Fibroblast of skin of left quadriceps (primary cell): ENCODE measurements around the gene BGLAP.
A peak's percentile ranks its signal among the peaks of the same experiment; 100 is the strongest.
"Not testable (repeated sequence)": the region's sequence is repeated elsewhere in the genome, so short reads cannot be mapped to it uniquely, and the experiment has no call there.

ENCODE experiments used
- DNase-seq, 2 experiments: peaks; one replicate each; pipeline ENCODE4 v3.0.0-alpha.2; 2013; ENCODE audit warnings: low read depth in 2 of 2

BGLAP gene

DNA sequence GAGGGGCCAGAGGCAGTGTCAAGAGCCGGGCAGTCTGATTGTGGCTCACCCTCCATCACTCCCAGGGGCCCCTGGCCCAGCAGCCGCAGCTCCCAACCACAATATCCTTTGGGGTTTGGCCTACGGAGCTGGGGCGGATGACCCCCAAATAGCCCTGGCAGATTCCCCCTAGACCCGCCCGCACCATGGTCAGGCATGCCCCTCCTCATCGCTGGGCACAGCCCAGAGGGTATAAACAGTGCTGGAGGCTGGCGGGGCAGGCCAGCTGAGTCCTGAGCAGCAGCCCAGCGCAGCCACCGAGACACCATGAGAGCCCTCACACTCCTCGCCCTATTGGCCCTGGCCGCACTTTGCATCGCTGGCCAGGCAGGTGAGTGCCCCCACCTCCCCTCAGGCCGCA is at the start of gene BGLAP:
BGLAP (plus strand) TSS at position 259 of the 400 bp plus-strand sequence; CDS start at position 307, 48 bp downstream.
- DNase-seq, result no peak

DNA sequence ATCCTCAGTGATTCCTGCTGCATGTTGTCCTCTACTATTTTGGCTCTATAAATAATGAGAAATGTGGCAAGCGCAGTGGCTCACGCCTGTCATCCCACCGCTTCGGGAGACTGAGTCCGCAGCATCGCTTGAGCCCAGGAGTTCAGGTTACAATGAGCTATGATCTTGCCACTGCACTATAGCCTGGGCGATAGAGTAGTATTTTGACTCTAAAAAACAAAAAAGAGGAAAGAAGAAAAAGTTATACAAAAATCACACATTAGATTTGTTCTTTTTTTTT is 48.8 kb upstream of the BGLAP start:
- no peak for DNase-seq

DNA sequence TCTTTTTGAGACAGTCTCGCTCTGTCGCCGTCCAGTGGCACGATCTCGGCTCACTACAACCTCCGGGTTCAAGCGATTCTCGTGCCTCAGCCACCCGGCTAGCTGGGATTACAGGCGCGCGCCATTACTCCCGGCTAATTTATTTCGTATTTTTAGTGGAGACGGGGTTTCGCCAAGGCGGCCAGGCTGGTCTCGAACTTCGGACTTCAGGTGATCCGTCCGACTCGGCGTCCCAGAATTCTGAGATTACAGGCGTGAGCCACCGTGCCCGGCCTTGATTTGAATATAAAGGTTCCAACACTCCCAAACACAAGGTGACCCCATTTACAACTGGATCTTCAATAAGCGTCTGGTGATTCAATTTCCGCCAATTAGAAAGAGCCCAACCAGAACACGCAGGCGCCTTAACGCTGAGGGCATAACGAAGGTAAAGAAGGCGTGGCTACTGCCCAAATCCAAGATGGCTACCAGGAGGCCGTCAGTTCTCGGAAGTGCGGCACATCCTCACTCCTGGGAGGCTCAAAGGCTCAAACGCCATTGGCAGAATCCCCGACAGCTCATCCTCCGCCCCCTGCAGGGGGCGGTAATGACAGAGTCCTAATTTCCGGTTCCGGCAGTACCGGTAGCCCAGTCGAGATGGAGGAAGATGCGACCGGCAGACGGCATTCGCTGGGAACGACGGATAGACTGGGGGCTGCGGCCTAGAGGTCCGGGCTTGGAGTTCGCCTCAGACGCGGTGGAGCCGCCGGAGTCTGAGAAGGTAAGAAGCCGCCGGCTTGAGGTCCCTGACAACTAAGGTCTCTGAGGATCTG is 48.3 kb upstream of the BGLAP start, which contains the start of gene SLC25A44:
SLC25A44 (plus strand) TSS at position 617 of the 812 bp plus-strand sequence. CDS start 5,744 bp downstream, outside the sequence.
- DNase-seq, result peak; percentile 98 to 99

DNA sequence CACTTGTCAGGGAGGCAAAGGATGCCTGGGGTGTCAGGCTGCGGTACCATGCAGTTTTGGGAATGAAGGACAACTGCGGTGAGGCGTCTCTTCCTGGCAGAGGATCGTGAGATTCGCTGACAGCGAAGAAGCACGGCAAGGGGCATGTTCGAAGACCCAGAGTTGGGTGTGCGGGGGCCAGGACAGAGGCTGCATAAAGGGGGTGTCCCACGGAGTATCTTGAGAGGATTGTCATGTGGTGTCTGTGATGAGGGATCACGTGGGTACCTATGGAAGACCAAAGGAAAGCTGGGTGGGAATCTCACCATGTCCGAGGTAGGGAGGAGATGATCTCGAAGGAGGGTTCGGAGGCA is 47.7 kb upstream of the BGLAP start:
- DNase-seq, result no peak

DNA sequence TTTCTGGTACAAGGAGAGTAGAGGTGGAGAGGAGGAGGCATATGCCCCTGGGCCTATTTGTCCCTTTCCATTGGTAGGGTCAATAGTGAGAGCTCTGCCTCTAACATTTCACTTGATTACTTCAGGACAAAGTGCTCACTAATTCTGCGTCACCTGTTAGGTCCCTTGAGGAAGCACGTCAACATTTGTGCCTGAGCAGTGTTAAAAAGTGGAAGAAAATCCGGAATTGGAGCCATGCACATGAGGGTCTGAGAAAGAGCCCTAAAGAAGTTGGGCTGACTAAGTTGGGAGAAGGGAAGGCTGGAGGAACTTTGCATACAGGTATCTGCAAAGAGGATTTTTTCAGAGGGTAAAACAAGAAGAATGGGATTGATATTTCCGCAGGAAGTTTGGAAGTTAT is 46.1 kb upstream of the BGLAP start:
- DNase-seq, result no peak

DNA sequence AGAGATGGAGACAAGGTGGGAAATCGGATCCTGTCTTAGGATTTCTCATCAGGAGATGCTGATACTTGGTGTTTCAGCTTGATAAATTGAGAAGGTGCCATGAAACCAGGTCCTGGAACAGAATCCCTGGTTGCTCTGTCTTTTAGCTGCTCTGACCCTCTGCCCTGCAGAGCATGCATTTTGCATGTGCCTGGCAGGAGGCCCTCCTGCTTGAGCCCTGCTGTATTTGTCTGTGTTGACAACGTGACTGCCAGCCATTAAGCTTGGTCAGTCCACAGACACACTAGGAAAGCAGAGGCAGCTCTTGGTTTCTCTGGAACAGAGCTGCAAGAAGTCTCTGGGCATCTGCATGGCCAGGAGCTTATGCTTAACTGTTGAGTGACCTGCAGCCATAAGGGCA is 45.5 kb upstream of the BGLAP start:
- no peak for DNase-seq

DNA sequence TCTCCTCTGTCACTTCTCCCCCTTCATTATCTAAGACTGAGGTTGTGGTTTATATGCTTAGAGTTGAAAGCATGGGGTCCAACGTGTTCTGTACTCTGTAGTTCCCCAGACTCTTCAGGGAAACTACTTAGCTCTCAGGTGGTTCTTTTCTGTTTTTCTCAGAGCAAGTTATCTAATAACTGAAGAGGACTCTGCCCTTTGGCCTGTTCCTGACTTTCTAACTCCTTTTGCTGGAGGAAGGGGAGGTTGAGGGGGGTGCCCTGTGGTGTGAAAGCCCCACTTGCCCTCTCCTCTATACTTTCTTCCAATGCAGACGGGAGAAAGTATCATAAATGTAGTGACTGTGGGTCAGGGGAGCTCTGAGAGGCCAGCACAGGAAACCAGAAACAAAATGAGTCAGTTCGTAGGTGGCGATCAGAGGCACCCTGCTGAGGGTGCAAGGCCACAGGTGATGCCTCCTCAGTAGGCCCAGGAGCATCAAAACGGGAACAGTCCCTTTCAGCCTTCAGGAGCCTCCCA is 43.1 kb upstream of the BGLAP start:
- DNase-seq, result no peak

DNA sequence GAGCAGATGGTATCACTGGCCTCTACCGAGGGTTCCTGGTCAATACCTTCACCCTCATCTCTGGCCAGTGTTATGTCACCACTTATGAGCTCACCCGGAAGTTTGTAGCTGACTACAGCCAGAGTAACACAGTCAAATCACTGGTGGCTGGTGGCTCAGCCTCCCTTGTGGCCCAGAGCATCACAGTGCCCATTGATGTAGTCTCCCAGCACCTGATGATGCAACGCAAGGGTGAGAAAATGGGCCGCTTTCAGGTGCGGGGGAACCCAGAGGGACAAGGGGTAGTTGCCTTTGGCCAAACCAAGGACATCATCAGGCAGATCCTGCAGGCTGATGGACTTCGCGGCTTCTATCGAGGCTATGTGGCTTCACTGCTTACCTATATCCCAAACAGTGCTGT is 41.9 kb upstream of the BGLAP start:
- no peak for DNase-seq

DNA sequence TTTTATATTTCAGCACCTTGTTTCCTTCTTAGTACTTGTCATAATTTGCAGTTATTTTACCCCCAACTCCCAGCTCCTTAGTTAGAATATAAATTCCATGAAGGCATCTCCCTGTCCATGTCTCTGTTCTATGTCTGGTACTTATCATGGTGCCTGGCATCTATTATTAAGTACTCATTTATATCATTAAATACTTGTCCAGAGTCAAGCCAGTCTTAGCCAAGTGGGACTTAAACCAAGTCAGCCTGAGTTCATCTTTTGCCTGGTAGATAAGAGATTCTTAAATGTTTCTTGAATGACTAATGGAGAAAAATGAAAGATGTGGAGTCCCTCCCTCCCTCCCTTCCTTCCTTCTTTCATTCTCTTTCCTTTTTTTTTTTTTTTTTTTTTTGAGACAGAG is 38.7 kb upstream of the BGLAP start:
- no peak for DNase-seq

DNA sequence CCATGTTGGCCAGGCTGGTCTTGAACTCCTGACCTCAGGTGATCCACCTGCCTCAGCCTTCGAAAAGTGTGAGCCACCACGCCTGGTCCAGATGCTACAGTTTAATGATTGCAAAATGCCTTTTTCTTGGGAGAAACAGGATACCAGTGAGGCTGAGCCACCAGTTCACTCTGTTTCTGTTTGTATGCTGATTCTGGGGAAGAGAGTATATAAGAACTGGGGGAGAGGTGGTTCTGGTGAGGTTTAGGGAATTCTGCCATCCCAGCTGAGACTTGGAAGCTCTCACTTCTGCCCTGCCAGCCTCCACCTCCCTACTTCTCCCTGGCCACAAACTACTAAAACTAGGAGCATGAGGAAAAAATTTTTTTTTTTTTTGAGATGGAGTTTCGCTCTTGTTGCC is 37.3 kb upstream of the BGLAP start:
- no peak for DNase-seq

DNA sequence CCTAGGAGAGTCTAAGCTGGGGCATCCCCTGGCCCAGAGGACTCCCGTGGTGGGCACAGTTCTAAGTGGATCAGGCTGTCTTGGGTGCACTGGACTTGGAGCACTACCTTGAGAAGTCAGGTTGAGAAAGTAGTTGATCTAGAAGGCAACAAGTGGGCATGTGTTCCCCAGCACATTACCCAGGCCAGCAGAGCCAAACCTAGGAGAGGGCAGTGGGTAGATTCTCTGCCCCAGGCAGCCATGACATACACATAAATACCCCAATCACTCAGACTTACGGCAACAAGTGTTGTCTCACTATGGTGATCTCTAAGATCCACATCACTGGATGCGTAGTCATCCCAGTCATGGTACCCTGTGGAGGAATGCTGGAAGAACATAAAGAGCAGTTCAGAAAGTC is 30.7 kb upstream of the BGLAP start:
- no peak for DNase-seq

DNA sequence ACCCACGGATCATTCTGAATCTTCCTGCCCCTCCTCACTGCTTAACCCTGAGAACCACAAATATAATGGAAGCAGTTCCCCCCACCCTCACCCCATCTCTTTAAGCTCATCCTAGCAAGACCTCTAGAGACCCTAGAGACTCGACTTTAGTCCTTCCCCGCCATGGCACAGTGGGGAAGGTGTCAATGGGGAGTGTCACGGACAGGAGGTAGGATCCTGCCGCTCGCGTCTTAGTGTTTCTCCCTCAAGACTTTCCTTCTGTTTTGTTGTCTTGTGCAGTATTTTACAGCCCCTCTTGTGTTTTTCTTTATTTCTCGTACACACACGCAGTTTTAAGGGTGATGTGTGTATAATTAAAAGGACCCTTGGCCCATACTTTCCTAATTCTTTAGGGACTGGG is 29.9 kb upstream of the BGLAP start:
- no peak for DNase-seq

DNA sequence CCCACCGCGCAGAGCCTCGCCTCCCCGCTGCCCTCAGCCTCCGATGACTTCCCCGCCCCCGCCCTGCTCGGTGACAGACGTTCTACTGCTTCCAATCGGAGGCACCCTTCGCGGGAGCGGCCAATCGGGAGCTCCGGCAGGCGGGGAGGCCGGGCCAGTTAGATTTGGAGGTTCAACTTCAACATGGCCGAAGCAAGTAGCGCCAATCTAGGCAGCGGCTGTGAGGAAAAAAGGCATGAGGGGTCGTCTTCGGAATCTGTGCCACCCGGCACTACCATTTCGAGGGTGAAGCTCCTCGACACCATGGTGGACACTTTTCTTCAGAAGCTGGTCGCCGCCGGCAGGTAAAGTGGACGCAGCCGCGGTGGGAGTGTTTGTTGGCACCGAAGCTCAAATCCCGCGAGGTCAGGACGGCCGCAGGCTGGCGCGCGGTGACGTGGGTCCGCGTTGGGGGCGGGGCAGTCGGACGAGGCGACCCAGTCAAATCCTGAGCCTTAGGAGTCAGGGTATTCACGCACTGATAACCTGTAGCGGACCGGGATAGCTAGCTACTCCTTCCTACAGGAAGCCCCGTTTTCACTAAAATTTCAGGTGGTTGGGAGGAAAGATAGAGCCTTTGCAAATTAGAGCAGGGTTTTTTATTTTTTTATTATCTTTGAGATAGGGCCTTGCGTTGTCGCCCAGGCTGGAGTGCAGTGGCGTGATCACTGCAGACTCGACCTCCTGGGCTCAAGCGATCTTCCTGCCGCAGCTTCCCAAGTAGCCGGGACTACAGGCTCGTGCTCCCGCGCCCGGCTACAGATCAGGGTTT is 28.9 kb upstream of the BGLAP start, which contains the start of gene PMF1:
PMF1 (plus strand) TSS at position 175 of the 811 bp plus-strand sequence; CDS start at position 184, 9 bp downstream.
- DNase-seq, result peak; percentile 90

DNA sequence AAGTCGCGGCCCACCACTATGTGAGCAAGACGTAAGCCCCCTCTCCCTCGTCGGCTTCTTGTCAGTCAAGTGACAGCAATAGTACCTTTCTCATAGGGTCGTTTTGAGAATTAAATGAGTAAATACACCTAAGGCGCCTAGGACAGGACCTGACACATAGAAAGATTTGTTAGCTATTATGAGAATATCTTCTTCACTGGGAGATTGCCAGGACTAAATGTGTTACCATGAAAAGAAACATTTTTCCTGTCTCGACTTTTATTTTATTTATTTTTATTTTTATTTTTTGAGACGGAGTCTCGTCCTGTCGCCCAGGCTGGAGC is 28.4 kb upstream of the BGLAP start:
- no peak for DNase-seq

DNA sequence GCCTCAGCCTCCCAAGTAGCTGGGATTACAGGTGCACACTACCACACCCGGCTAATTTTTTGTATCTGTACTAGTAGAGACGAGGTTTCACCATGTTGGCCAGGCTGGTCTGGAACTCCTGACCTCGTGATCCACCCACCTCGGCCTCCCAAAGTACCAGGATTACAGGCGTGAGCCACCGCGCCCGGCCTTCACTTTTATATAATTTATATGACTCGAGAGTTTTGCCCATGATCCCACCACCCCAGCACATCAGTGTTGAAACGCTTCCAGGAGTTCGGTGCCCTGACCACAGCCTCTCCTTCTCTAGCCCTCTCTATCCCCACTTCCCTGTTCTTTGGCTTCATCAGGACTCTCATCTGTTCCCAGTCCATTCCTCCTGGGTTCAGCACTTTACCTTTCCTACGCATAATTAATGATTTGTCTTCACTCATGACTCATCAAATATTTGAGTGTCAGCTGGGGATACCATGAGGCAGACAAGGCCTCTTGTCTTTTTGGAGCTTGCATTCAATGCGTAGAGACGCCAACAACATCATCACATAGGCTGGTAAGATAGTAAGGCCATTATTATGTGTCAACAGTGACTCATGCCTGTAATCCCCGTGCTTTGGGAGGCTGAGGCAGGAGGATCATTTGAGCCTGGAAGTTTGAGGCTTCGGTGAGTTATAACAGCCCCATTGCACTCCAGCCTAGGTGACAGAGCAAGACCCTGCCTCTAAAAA is 27.8 kb upstream of the BGLAP start:
- no peak for DNase-seq

DNA sequence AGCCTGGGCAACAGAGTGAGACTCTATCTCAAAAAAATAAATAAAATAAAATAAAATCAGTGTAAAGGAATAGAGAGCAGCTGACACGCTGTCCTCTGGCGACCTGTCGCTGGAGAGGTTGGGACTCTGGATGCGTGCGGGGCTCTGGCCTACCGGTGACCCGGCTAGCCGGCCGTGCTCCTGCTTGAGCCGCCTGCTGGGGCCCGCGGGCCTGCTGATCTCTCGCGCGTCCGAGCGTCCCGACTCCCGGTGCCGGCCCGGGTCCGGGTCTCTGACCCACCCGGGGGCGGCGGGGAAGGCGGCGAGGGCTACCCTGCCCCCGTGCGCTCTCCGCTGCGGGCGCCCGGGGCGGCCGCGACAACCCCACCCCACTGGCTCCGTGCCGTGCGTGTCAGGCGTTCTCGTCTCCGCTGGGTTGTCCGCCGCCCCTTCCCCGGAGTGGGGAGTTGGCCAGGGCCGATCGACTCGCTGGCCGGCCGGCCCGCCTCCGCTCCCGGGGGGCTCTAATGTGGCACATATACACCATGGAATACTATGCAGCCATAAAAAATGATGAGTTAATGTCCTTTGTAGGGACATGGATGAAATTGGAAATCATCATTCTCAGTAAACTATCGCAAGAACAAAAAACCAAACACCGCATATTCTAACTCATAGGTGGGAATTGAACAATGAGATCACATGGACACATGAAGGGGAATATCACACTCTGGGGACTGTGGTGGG is 25.5 kb upstream of the BGLAP start:
- not testable (repeated sequence) for DNase-seq

DNA sequence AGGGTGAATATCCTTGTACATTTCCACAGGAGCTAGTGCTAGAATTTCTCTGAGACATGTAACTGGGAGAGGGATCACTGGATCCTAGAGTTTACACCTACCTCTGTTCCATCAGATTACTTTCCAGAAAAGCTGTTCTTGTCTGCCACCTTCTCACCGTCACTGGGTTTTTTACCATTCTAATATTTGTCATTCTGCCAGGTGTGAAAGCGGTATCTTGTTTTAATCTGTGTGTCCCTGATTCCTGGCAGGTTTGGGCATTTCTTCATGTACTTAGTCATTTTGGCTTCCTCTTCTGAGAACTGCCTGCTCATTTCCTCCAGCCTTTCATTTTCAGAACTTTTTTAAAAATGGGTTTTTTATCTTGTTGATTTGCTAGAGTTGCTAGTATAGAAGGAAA is 24.1 kb upstream of the BGLAP start:
- no peak for DNase-seq

DNA sequence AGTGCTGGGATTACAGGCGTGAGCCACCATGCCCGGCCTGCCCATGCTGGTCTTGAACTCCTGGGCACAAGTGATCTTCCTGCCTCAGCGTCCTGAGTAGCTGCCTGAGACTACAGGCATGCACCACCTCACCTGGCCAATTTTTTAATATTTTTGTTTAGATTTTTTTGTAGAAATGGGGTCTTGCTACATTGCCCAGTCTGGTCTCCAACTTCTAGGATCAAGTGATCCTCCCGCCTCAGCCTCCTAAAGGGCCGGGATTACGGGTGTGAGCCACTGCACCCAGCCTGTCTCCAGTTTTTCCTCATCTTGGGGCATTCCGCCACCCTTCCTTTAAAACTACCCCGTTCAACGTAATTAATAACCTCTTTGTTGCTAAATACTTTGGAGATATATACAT is 21.8 kb upstream of the BGLAP start:
- DNase-seq, result no peak

DNA sequence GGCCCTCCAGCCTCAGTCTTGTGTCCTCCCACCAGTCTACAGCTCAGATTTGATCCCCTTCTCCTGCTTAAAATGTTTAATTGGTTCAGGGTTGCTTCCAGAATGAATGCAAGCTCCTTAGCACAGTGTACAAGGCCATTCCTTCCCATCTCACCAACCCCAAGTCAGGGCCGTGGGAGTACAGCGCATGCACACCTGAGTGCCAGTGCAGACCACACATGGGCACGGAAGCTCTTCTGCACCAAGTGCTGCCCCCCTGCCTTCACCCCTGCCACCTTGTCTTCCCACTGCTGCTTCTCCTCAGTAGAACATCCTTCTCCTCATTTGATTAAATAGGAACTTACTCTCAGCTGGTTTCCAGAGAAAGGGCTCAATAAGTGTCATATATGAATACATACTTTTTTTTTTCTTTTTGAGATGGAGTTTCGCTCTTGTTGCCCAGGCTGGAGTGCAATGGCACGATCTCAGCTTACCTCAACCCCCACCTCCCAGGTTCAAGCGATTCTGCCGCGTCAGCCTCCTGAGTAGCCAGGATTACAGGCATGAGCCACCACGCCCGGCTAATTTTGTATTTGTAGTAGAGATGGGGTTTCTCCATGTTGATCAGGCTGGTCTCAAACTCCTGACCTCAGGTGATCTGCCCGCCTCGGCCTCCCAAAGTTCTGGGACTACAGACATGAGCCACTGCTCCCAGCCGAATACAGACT is 19.8 kb upstream of the BGLAP start:
- DNase-seq, result no peak

DNA sequence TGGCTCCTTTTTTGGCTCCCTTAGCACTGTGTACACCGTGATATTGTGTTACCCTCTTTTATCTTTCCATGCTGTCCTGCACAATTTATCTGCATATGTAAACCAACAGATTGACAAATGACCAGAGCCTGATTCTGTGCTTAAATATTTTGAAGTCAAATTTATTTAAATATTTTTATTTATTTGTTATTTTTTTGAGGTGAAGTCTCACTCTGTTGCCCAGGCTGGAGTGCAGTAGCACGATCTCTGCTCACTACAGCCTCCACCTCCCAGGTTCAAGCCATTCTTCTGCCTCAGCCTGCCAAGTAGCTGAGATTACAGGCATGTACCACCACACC is 16.3 kb upstream of the BGLAP start:
- DNase-seq, result no peak

DNA sequence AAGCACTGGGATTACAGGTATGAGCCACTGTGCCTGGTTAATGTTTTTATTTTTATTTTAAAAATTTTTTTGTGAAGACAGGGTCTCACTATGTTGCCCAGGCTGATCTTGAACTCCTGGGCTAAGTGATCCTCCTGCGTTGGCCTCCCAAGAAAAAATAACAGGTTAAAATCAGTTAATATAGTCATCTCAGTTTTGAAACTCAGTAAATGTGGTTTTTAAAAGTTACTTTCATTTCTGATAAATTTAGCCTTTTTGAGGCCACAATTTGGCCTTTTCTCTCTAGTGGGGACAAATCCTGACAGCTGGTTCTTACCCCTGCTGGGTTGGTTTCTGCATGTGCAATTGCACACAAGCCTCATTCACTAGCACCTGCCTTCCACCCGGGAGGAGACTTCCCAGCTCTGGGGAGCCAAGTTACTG is 15.9 kb upstream of the BGLAP start:
- no peak for DNase-seq
